Measurements from ENCODE around the gene MOB3B.
"Not testable (repeated sequence)": the region's sequence is repeated elsewhere in the genome, so short reads cannot be mapped to it uniquely, and the experiment has no call there.

The MOB3B gene

DNA sequence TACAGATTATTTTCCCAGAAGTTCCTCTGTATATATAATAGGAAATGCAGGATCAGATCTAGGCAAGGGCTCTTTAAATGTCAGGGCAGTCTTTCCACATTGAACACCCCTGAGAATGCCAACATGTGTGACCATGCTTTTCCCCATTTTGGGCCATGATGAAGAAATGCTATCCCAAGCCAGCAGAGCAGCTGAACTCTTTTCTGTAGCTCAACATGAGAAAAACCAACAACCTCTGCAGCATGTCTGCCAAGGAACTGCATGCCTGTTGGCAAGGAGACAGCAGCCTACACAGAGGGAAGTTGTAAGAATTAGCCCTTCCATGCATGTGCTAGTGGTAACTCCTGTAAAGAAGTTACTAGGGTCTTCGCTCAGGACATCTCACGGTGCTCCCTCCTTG lies 15.1 kb downstream of the MOB3B start:
- no peak for DNase-seq

DNA sequence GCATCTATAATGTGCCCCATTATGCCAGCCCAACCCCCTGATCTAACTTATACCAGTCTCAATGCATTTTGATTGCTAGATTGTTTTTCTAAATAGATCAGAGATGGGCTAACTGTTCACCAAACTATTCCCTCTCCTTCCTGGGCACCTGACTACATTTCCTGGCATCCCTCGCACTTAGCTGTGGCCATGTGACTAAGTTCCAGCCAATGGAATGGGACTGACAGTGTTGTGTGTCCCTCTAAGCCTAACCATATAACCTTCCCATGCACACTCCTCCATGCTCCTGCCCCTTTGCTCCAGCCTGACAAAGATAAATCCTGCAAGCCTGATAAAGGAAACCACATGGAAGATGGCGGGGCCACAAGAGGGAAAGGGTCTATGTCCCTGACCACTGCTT lies 17.8 kb downstream of the MOB3B start:
- DNase-seq = no peak

DNA sequence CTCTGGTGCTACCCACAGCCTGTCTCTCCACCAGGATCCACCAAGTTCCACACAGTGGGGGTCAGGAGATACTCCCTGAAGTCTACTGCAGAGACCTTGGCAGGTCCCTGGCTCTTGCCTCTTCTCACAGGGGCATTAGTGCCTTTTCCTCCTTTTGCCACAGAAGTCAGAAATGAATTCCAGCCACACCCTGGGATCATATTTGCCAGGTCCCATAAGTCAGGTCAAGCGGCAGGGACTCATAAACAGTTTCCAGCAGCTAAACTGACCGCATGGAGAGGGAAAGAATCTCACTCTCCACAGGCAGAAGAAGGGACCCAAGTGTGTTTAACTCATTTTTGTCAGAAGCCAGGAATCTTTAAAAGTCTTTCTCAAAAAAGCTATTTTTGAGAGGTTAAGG lies 18.8 kb downstream of the MOB3B start:
- DNase-seq = no peak

DNA sequence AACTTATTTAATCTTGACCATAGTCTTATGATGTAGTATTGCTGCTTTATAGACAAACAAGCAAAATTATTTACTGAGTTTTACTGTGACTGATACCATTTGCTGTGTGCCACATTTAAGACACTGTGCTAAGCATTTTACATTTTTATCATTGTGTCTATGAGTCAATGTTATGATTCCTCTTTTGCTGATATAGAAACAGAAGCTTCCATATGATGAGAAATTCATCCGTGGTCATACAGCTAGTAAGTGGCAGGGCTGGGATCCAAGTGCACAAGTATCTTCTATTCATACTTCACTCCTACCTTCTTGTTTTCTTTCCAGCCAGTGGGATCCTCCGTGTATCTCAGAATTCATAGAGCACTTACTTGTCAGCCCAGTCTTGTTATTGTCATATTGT lies 22.6 kb downstream of the MOB3B start:
- no peak for DNase-seq

DNA sequence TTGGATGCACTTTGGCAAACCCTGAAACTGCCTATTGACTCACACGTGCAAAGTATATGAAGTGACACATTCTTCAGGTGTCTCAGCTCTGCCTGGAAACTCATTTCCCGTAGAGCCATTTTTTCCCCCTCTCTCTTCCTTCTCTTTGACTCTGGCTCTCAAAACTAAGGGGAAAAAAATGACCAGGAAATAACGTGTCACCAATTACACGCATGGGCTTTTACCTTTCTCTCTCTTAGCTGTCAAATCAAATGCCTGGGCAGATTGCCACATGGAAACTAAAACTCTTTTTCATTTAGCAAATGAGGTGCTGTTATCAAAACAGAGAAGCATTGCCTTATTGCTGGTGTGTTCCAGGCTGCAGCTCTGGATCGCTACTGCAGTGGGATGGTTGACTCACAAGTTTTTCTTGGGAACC lies 23.9 kb downstream of the MOB3B start:
- DNase-seq = no peak

DNA sequence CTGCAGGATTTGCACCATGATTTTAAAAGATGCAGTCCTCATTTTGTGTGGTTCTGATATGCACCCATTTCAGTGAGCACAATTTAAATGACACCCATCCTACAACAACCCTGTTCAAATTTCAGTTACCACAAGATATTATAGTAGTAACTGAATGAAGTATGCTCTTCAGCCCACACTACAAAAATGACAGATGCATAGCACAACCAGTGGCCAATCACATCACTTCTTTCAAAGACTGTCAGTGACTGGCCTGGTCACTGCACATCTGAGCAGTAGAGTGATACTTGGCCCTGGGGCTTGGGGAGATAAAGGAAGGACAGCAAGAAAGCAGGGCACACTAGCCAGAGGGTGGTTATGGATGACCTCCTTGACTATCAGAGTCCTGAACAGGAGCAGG lies 25.4 kb downstream of the MOB3B start:
- DNase-seq = no peak

DNA sequence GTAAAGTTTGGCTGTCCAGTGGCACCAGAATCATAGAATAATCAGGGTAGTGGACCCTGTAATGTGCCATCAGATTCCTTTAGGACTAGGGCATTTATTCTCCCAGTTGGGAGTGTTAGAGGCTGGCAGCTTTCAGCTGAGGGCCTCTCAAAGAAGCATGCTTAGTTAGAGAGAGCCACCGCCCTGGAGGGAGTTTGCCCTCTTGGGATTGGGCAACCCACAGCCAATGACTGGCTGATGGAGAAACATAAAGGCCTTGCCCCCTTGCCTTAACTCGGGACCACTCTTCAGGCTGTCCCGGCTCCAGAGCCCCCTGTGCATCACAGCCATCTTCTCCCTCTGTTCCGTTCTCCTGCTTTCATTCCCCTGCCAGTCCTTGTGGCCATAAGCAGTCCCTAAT lies 26.0 kb downstream of the MOB3B start:
- no peak for DNase-seq

DNA sequence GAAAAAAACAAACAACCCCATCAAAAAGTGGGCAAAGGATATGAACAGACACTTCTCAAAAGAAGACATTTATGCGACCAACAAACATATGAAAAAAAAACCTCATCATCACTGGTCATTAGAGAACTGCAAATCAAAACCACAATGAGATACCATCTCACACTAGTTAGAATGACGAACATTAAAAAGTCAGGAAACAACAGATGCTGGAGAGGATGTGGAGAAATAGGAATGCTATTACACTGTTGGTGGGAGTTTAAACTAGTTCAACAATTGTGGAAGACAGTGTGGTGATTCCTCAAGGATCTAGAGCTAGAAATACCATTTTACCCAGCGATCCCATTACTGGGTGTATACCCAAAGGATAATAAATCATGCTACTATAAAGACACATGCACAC lies 28.7 kb downstream of the MOB3B start:
- DNase-seq = not testable (repeated sequence)

DNA sequence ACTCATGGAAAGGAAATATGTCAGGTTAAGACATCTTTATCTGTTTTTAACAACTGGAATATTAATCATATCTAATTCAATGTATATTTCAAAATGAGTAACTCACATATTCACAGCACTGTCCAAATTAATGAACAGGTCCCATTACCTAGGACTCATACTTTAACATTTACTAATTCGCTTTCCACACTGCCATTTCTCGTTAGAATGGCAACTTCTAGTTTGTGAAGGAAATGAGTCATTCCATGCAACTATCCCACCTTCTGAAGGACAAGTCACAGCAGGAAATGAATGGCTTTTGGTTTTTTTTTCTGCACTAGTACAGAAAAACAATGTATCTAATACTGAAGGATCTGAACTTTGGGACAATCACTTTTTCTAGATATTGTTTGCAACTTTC lies 30.2 kb downstream of the MOB3B start:
- no peak for DNase-seq

DNA sequence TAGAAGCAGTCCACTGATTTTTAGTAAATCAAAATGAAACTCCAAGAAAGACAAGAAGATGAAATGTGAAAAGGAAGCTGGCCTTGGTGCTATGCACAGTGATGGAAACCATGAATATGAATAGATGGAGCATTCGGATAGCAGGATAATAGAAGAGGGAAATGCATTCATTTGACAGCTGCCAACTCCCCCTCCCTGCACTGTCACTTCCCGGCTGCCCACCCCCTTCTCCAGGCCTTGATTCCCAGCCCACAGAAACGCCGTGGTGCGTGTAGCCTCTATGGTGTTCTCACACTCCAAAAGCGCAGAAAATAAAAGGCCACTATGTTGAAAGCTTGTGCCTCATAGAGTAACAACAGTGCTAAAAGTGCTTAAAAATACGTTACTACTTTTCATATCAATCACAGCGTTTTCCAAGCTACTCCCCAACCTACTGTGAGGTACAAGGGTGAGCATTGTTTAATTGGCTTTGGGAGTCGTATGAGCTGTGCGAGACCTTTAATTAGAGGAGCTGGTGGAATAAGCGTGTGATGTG lies 31.7 kb downstream of the MOB3B start:
- no peak for DNase-seq

DNA sequence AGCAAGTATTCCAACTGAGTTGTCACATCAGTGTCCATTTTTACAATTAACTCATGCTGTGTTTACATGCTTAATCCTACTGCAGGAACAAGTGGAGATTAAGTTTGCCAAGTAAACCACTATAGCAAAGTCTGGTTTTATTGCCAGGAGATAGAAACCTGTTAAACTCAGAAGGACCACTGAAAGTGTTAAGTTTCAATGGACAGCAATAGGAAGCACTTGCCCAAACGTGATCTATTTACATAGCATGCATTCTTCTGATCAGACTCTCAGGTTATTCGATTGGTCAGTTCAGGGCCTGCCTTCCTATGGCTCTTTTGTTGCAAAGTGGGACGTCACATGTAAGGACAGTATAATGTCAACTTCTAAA lies 33.5 kb downstream of the MOB3B start:
- DNase-seq = no peak

DNA sequence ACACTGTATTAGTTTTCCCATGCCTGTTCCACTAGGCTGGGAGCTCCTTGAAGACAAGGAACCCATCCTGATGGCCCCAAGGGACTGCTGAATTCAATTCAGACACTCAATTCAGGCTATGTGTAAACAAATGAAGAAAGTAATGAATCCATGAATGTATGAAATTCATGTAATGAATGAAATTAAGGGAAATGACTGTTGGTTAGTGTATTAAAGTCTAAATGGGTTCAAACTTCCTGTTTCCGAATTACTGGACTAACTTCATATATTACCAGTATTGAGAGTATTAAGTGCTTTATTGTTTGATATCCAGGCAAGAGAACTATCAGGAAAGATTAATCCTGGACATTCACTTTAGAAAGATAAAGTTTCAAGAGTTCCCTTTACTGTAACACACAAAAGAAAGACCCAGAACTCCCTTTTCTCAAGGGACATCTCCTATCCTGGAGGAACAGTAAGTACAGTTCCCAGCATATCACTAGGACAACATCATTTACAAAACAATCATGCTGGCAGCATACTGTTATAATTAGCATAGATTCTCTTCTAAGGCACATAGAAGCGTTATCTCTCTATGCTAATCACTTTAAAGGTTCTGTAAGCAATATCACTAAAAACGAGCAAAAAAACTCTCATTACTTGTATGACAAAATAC lies 34.0 kb downstream of the MOB3B start:
- no peak for DNase-seq

DNA sequence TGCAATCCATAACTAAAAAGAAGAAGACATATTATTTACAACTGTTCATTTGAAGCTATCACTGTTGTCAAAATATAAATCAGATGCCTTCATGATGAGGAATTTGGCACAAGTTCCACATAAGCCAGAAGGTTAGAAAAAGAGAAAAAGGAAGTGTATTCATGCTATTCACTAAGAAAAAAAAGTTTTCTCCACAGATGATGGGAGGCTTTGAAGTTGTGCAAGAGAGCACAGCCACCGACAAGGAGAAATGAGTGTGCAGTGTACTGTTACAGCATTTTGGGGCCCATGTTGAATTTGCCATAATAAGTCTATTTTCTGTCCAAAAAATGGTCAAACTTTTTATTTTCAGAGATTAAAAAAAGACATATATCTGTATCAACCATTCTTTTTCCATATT lies 38.5 kb downstream of the MOB3B start:
- no peak for DNase-seq

DNA sequence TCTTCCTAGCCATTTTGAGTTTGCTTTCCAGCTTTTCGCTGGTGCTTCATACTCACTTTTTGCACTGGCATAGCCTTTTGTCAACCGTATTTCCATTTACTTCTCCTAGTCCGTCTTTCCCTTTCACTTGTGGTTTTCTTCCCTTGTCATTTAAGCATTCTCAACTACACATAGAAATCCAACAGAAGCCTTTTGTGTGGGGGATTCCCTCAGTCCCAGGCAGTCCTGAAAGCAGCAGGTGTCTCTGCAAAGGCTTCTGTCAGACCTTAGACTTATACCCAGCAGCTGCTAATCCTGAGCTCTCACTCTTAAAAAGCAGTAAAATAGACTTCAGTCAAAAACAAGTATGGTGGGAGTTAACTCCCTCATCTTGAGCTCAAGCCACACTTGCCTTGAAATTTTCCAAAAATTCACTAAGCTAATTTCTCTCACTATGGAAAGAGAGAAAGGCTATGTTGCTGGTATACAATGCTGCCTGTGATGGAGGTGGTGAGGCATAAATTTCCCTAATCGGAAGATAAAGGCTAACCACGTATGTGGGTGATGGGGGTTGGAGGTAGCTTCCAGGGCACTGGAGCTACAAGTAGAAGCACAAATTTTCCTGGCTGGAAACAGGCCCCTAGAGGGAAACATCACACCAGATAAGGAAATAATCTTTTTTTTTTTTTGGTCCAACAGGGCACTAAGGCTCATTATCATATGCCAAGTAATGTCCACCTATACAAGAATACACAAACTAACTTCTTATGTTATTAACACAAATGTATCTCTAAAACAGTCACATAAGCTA lies 40.3 kb downstream of the MOB3B start:
- no peak for DNase-seq

DNA sequence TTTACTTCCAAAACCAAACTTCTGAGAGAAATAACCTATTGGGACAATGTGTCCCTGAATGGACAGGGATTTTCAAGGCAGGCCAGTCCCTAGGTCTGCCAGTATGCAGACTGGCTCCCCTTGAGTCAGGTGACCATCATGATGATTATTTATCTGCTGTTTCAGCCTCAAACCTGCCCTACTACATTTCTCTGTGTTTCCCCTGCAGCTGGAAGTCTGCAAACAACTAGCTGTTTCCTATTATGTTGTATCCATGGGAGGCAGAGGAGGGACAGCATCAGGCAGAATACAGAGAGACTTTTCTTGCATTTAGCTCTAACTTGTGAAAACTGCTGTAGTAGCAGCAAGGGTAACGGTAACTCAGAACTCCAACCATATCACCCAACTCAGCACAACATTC lies 41.7 kb downstream of the MOB3B start:
- DNase-seq = no peak

DNA sequence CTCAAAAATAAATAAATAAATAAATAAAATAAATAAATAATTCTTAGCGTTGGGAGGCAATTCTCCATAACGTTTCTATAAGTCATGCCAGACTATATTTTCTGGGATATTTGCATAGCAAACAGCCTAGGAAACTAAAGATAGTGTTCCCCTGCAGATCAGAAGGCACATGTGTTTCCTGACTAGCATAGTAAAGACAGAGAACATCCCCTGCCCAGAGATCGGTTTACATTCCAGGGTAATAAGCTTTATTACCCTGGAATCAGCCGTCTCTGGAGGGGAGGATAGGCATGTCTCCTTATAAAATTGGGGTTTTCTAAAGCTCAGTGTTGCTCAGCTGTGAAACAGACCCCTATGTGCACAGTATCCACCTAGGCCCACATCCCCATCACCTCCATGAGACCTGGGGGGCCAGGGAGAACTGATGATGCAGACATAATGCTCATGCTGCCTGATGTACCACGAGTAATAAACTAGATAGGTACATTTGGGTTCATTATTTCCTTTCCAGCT lies 42.4 kb downstream of the MOB3B start:
- DNase-seq = no peak

DNA sequence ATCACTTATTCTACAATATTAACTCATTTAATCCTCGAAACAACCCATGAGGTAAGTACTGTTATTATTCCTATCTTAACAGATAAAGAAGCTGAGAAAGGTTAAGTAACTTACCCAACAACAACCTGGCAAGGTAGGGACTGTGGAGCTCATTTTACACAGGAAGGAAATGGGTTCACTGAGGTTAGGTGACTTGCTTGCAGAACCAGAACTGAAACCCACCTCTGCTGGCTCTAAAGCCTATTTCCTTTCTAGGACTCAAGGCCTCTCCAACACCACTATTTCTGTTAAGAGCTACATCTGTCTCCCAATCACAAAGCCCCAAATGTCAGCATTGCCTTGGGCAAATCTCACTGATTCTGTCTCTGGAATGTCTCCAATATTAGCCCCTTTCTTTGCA lies 44.5 kb downstream of the MOB3B start:
- no peak for DNase-seq

DNA sequence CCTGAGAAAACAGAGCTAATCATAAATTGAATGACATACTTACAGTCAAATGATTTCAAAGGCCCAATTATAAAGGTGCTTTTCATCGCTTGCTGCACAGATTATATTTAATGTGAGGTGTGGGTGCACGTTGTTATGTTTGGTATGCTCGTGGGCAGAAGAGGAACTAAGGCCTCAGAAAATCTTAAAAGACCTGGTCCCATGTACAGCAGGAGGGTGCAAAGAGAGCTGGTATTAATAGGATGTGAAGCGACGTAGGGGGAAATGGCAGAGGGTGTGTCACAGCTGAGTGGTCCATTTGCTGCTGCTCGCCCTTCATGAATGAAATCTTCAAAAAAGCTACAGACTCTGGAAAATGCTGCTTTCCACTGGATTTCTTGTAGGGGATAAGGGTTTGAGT lies 46.0 kb downstream of the MOB3B start:
- DNase-seq = no peak

DNA sequence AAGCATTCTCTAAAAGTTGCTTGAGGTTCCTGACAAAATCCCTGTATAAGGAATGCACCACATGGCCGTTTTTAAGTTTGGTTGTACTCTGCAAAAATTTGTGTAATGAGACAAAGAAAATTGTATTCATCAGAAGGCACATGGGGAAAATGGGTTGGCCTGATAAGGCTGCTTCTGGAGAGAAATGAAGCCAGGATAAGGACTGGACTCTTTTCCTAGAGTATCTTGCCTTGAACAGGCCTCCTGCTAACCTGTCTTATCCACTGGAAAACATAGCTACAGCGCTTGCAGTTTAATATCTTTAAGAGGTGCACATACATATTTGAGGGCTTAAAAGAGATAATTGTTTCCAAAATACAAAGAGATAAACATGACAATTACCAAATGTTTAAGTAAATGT lies 46.9 kb downstream of the MOB3B start:
- no peak for DNase-seq

DNA sequence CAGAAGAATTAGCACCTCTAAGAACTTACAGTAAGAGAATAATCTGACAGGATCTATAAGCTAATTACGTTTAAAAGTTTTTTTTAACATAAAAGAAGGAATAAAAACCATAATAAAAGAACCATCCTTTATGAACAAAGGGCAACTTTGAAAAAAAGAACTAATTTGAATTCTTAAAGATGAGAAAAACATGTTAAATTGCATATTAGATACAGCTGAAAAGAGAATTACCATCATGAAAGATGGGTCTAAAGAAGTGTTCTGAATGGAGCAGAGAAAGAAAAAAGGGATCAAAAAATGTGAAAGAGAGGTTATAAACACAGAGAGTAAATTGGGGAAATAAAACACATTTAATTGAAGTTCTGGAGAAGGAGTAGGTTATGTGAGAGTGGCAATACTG lies 51.3 kb downstream of the MOB3B start:
- no peak for DNase-seq

DNA sequence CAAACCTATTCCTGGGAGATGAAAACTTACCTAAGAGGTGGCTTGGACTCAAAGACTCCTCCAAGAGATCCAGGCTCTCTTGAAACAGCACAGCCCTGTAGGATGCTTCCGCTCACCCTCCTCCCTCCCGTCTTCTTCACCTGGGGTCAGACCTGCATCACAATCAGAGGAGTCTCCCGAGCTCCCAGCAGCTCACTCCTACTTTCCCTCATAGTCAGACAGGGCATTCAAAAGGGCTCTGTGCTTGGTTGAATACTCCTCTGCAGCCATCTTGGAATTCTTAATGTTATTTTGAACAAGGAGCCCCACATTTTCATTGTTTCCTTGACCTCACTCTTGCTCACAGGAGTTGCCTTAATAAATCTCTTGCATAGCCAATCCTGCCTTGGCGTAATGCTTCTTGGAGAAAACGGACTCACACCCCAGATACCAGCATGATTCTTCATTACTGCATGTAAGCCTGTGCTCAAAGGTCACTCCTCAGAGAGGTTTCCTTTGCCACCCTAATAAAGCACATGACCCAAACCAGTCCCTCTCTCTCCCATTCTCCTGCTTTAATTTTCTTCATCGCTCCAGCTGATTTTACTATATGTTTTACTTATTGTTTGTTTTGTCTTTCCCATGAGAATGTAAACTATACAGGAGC lies 52.6 kb downstream of the MOB3B start:
- no peak for DNase-seq

DNA sequence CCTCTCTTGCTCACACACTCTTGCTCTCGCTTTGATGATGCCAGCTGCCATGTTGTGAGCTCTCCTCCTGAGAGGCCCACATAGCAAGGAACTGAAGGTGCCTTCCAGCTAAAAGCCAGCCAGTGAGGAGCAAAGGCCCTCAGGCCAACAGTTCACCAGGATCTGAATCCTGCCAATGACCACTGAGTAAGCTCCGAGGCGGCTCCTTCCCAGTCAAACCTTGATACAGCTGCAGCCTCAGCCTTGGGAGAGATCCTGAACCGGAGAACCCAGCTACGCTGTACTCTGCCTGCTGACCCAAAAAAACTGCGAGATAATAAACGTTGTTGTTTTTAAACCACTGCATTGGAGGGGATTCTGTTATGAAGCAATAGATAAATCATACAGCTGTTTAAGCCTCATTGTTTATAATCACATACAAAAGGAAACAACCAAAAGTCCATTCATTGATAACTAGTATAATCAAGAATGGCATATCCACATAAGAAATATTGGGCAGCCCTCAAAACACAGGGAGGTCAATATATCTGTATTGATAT lies 54.5 kb downstream of the MOB3B start:
- DNase-seq = no peak

DNA sequence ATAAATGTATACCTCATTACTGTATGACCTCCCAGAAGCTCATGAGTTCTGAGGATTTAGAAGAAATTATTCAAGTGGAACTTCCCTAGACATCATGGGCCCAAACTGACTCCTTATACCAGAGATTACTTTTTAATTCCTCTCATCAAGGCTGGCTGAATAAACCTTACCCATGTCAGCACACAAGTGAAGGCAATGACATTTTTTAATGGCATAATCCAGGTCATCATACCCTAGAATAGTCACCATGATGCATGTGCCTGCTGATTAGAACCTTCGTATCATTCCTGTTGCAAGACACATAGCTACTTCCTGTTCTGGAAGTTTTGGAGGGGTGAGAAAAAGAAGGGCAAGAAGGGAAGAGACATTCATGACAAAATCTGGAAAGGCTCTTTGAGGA lies 55.3 kb downstream of the MOB3B start:
- DNase-seq = no peak

DNA sequence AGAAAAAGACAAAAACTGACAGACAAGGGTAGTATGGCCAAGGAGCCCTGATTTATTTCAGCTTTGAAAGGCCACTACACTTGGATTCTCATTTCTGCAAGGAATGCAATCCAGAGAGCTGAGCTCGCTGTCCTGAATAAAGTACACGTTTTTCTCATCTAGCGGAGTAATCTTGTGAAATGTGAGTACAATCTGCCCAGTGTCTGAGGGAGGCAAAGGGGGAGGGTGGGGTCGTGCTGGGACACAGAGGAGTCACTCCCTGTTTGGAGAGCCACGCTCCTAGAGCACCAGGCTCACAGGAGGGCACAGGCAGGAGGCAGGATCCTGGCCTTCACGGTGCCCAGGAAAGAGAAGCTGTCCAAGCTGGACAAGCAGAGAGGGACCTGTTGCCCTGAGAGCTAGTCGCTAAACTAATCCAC lies 56.5 kb downstream of the MOB3B start:
- no peak for DNase-seq

Data from activated naive CD4-positive, alpha-beta T cell treated with Interleukin-2 at 50 U/mL for 16 hours (primary cell).